IPS-20b (cell line): ENCODE data around the gene NTHL1.

Experiments used
- H3K27ac ChIP-seq: one replicate; pipeline ENCODE4 v1.5.1; 2013; ENCODE audit warnings: low read length
- H3K27me3 ChIP-seq: 2 replicates; pipeline ENCODE4 v1.6.1; 2013; ENCODE audit warnings: mild to moderate bottlenecking, low read length, inconsistent platforms; ENCODE audit not compliant: insufficient read depth
- H3K36me3 ChIP-seq: 2 replicates; pipeline ENCODE4 v1.6.1; 2013; ENCODE audit warnings: low read depth, mild to moderate bottlenecking, inconsistent platforms, low read length, moderate library complexity; ENCODE audit not compliant: insufficient read depth
- H3K4me1 ChIP-seq: 2 replicates; pipeline ENCODE4 v1.6.1; 2013; ENCODE audit warnings: mild to moderate bottlenecking, control low read depth, inconsistent platforms, low read length, moderate library complexity; ENCODE audit not compliant: insufficient read depth
- H3K4me3 ChIP-seq: 2 replicates; pipeline ENCODE4 v1.5.1; 2013; ENCODE audit warnings: mild to moderate bottlenecking, low read length, inconsistent platforms
- H3K9ac ChIP-seq: 2 replicates; pipeline ENCODE4 v1.6.1; 2013; ENCODE audit warnings: low read depth, mild to moderate bottlenecking, inconsistent platforms, low read length, moderate library complexity
- H3K9me3 ChIP-seq: 2 replicates; pipeline ENCODE4 v1.6.1; 2013; ENCODE audit warnings: mild to moderate bottlenecking, low read depth, low read length, inconsistent platforms; ENCODE audit not compliant: insufficient read depth

The NTHL1 gene

DNA sequence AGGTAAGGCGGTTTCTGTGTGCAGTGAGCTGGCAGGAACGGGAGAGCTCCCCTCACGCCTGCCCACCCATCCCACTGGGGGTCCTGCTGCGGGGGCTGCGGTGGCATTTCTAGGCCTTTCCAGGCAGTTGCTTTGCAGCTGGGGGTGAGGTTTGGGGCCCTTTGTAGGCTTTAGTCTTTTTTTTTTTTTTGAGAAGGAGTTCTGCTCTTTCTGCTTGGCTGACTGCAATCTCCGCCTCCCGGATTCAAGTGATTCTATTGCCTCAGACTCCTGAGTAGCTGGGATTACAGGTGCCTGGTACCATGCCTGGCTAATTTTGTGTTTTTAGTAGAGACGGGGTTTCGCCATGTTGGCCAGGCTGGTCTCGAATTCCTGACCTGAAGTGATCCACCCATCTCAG lies 11.2 kb upstream of the NTHL1 start:
- Histone ChIP-seq H3K4me1 (no peaks in the 10 kb centered on the region), H3K27ac (no peak overlapping the region), H3K9me3 (no peaks in the 10 kb centered on the region), H3K36me3 (peaks cover 9% of the 10 kb centered on the region; the same call in 1 of the 2 replicates), H3K9ac (no peak overlapping the region), H3K4me3 (no peak overlapping the region), H3K27me3 (no peaks in the 10 kb centered on the region)

DNA sequence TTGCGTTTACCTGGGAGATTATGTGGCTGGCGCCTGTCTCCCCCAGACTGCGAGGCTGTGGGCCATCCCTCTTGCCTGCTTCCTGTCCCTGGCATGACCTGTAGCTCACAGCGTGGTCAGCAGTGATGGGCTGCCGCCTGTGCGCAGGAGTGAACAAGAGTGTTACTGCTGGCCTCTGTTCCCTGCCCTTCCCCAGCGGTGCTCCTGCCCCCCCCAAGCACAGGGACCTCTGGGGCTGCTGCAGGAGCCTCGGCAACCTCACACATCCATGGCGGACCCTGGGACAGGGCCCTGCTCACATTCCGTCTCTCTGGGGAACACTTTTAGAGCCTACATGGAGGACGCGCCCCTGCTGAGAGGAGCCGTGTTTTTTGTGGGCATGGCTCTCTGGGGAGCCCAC lies 10.8 kb upstream of the NTHL1 start:
- no peak overlapping the region for H3K9ac ChIP-seq
- no peaks in the 10 kb centered on the region for H3K9me3 ChIP-seq
- H3K27ac ChIP-seq = no peak overlapping the region
- H3K4me3 ChIP-seq = no peak overlapping the region
- no peaks in the 10 kb centered on the region for H3K27me3 ChIP-seq
- peaks cover 12% of the 10 kb centered on the region; the same call in 1 of the 2 replicates for H3K36me3 ChIP-seq
- H3K4me1 ChIP-seq = no peaks in the 10 kb centered on the region

DNA sequence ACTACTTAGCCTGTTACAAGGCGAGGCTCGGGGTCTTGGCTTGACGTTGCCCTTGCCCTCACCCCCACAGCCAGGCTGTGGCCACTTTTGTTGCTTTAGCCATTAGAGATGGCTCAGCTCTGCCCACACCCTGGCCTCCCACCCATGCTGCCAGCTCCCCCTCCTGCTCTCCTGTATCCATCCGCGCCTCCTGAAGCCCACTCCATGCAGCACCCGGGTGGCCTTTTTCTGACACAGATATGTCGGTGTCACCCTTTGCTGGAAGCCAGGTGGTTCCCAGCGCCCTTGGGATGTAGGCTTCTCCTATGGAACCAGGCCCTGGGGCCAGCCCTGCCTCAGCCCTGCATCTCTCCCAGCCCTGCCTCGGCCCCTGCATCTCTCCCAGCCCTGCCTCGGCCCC lies 9.8 kb upstream of the NTHL1 start:
- Histone ChIP-seq H3K4me3 (no peak overlapping the region), H3K4me1 (no peaks in the 10 kb centered on the region), H3K9ac (no peak overlapping the region), H3K27me3 (no peaks in the 10 kb centered on the region), H3K9me3 (no peaks in the 10 kb centered on the region), H3K27ac (no peak overlapping the region), H3K36me3 (peaks cover 18% of the 10 kb centered on the region; the same call in 1 of the 2 replicates)

DNA sequence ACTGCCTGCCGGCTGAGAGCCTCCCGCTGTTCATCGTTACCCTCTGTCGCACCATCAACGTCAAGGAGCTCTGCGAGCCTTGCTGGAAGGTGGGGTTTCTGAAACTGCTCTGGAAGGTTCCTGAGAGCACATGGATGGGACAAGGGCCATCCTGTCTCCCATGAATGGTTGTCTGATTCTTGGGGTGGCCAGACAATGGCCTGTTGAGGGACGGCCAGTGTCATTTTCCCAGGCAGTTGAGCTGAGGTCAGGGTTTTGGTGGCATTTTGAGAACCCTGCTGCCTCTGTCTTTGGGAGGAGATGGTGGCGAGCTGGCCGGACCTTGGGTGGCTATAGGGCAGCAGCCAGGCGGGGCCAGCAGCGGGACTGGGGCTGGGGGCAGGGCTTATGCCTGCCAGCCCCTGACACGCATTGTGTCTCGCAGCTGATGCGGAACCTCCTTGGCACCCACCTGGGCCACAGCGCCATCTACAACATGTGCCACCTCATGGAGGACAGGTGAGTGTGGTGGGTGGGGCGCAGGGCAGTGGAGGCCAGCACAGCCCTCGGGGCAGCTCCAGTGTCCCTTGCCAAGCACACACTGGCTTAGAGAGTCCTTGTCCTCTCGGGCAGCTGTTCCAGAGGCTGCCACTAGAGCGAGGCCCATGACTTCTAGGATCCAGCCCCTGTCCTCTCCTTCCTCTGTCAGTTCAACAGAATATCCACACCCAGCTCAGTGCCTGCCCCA lies 9.2 kb upstream of the NTHL1 start:
- no peak overlapping the region for H3K4me3 ChIP-seq
- no peaks in the 10 kb centered on the region for H3K27me3 ChIP-seq
- peaks cover 24% of the 10 kb centered on the region; the same call in 1 of the 2 replicates for H3K36me3 ChIP-seq
- no peaks in the 10 kb centered on the region for H3K9me3 ChIP-seq
- no peaks in the 10 kb centered on the region for H3K4me1 ChIP-seq
- H3K27ac ChIP-seq = no peak overlapping the region
- H3K9ac ChIP-seq = no peak overlapping the region

DNA sequence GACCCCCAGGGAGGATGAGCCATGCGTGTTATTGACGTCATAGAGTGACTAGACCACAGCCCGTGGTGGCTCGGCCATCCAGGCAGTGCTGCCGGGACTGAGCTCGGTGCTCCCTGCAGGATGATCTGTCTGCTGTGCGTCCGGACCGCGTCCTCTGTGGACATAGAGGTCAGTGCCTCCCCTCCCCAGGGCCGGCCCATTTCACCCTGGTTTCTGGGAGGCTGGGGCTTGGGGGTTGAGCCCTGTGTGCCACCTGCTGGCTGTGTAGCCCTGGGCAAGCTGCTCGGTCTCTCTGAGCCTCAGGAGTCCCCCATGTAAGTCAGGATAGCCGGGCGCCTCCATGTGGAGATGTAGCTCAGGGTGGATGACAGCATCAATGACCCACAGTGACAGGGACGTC lies 8.4 kb upstream of the NTHL1 start:
- no peaks in the 10 kb centered on the region for H3K9me3 ChIP-seq
- H3K36me3 ChIP-seq = peaks cover 30% of the 10 kb centered on the region; the same call in 1 of the 2 replicates
- no peaks in the 10 kb centered on the region for H3K27me3 ChIP-seq
- H3K4me1 ChIP-seq = no peaks in the 10 kb centered on the region
- H3K27ac ChIP-seq = no peak overlapping the region
- no peak overlapping the region for H3K9ac ChIP-seq
- H3K4me3 ChIP-seq = no peak overlapping the region

- H3K9ac ChIP-seq = no peak overlapping the region
- H3K27me3 ChIP-seq = no peaks in the 10 kb centered on the region
- H3K9me3 ChIP-seq = no peaks in the 10 kb centered on the region
- H3K27ac ChIP-seq = no peak overlapping the region
- no peak overlapping the region for H3K4me3 ChIP-seq
- H3K4me1 ChIP-seq = no peaks in the 10 kb centered on the region
- peaks cover 38% of the 10 kb centered on the region; the same call in 1 of the 2 replicates for H3K36me3 ChIP-seq
These were observed 7.1 kb upstream of the NTHL1 start for GRCh38 chr16:2054543-2055245.

DNA sequence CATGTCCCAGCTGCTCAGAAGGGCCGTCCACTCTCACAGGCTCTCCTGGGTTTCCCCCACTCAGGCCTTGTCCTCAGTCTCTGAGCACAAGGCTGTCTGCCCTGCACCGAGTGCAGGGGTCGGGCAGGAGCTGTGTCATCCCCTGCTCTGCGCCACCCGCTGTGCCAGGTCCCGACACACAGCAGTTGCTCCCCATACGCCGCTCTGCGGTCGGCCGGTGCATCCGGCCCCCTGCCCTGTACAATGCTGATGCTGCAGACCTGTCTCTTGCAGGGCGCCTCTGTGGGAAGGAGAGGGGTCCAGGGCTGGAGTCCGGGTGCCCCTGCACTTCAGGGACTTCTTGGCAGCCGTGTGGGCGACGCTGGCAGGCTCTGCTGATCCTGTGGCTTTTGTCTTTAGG lies 6.3 kb upstream of the NTHL1 start:
- Histone ChIP-seq H3K9ac (no peak overlapping the region), H3K4me3 (no peak overlapping the region), H3K4me1 (no peaks in the 10 kb centered on the region), H3K36me3 (peaks cover 38% of the 10 kb centered on the region; the same call in 1 of the 2 replicates), H3K27me3 (no peaks in the 10 kb centered on the region), H3K9me3 (no peaks in the 10 kb centered on the region), H3K27ac (no peak overlapping the region)

- Histone ChIP-seq H3K9me3 (no peaks in the 10 kb centered on the region), H3K27me3 (no peaks in the 10 kb centered on the region), H3K4me1 (peaks cover 4% of the 10 kb centered on the region; the same call in 1 of the 2 replicates), H3K4me3 (no peak overlapping the region), H3K27ac (no peak overlapping the region), H3K9ac (no peak overlapping the region), H3K36me3 (peaks cover 38% of the 10 kb centered on the region; the same call in 1 of the 2 replicates)
These were observed 5.6 kb upstream of the NTHL1 start for GRCh38 chr16:2053211-2053610.

DNA sequence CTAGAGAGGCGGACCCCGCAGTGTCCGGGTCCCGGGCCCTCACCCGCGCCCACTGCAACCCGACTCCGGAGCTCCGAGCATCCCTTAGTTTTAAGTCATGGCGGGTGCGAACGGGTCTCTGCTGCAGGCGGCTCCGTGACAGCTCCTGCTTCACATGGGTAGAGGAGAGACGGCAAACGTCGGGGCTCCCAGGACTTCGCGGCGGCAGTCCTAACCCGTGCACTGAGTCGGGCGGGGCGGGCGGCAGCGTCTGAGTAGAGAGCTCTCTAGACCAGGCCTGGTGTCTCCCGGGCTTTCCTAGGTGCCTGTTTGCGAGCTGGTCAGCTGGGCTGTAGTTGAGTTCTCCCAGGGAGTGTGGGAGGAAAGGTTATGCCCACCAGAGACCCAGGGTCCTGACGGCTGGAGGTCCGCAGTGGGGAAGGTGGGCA lies 496 bp upstream of the NTHL1 start:
- Histone ChIP-seq H3K27ac (no peak overlapping the region), H3K4me3 (peak overlapping the region; percentile 89)

DNA sequence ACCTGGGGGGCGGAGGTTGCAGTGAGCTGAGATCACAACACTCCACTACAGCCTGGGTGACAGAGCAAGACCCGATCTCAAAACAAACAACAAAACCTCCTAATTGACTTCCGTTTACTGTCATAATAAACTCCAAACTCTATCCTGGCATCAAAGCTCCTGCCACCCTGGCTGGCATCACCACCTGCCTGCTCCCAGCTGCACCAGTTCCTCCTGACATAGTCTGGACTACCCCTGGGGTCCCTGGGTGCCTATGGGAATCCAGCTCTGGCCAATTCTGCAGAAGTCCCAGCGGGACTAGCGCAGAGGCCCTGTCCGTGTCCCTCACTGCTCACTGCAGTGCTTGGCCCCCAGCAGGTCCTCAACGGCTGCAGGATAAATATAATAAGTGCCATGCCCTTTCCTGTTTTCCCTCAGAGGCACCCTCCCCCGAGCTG lies 723 bp downstream of the NTHL1 start:
- Histone ChIP-seq H3K4me1 (peaks cover 4% of the 10 kb centered on the region; the same call in 1 of the 2 replicates), H3K9me3 (no peaks in the 10 kb centered on the region), H3K27ac (no peak overlapping the region), H3K4me3 (peak overlapping the region; percentile 89), H3K36me3 (peaks cover 22% of the 10 kb centered on the region; the same call in 1 of the 2 replicates), H3K9ac (peak overlapping the region; percentile 86; the same call in 1 of the 2 replicates), H3K27me3 (no peaks in the 10 kb centered on the region)

More for the DNA sequence above, 496 bp upstream of the NTHL1 start:
- Histone ChIP-seq H3K27me3 (no peaks in the 10 kb centered on the region), H3K9me3 (no peaks in the 10 kb centered on the region), H3K36me3 (peaks cover 30% of the 10 kb centered on the region; the same call in 1 of the 2 replicates), H3K4me1 (peaks cover 4% of the 10 kb centered on the region; the same call in 1 of the 2 replicates), H3K9ac (peak overlapping the region; percentile 79; the same call in 1 of the 2 replicates)

GRCh38 chr16:2045965-2046892 lies 1.4 kb downstream of the NTHL1 start:
- Histone ChIP-seq H3K4me1 (peaks cover 4% of the 10 kb centered on the region; the same call in 1 of the 2 replicates), H3K27me3 (no peaks in the 10 kb centered on the region), H3K4me3 (peak overlapping the region; percentile 89; the same call in 1 of the 2 replicates), H3K36me3 (peaks cover 17% of the 10 kb centered on the region; the same call in 1 of the 2 replicates), H3K9me3 (no peaks in the 10 kb centered on the region), H3K27ac (no peak overlapping the region), H3K9ac (no peak overlapping the region)
